ENCODE results near the gene ZNRF3.

GRCh38 chr22:28918550-28919271, 35.3 kb downstream of the ZNRF3 start:
- TF ChIP-seq CTCF (optimal IDR thresholded peaks at IDR 0.05 in 1 of 3, IDR thresholded peaks at IDR 0.05 in 1 of 3, conservative IDR thresholded peaks at IDR 0.05 in 1 of 3; ENCODE audit: extremely low read depth in 1 of 3, insufficient read depth in 2 of 3, low read length in 3 of 3) (no peak), EZH2 (IDR thresholded peaks at IDR 0.05; ENCODE audit: low read length) (no peak)
